Measurements from ENCODE around the gene NFIB. TPM values are rescaled to one million over a fixed set of nuclear protein-coding genes. Genes with fewer than 3 reads are reported as not detected.

The NFIB gene
- total and polyA plus RNA-seq, 2 donors = 20.8 to 217 TPM

DNA sequence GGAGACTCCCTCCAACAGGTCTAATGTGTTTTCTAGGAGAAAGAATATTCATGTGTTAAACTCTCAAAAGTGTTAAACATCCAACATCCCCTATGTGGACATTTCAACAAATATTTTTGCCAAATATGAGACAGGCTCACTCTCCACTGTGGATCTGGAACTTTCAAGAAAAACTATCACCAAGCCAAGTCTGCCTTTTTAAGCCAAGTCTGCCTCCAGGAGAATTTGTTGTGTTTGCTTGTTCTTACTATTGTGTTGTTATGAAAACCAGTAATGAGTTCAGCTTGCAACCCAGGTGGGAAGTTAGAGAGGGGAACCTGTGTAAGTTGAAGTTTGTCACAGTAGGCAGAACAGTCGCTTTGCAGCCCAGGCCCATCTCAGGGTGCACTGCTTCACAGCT, 228.1 kb downstream of the NFIB start:
- Histone ChIP-seq H3K27ac (ENCODE audit: low read depth) (no peak overlapping the region), H3K4me1 (ENCODE audit: insufficient read depth) (no peaks in the 10 kb centered on the region), H3K4me3 (ENCODE audit: low read depth, low read length) (no peak overlapping the region), H3K36me3 (ENCODE audit: insufficient read depth) (no peaks in the 10 kb centered on the region)
- 98% methylated on average over 1 of the region's 1 CpG for whole genome bisulfite sequencing
- DNase-seq (ENCODE audit: extremely low spot score) = no peak

GRCh38 chr9:14084867-14085266, 229.1 kb downstream of the NFIB start:
- 96% methylated on average over 3 of the region's 3 CpGs for WGBS
- DNase-seq (ENCODE audit: extremely low spot score) = no peak
- Histone ChIP-seq H3K4me3 (ENCODE audit: low read depth, low read length) (no peak overlapping the region), H3K27ac (ENCODE audit: low read depth) (no peak overlapping the region), H3K36me3 (ENCODE audit: insufficient read depth) (no peaks in the 10 kb centered on the region), H3K4me1 (ENCODE audit: insufficient read depth) (no peaks in the 10 kb centered on the region)

DNA sequence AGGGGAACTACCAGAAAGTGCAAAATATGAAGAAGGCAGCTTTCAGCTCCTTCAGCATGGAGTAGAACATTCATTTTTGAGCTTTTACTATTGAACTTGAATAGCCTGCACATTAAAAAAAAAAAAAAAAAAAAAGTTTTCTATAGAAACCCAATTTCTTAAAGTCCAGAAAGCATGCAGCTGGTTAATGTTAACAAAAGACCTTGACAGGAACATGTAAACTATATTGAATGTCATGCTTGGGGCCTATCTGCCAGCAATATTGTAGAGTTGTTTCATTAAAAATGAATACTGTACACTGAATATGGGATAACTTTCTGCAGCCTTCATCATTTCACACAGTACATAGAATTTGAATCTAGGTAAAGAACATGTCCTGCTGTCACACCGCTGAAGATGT, 230.6 kb downstream of the NFIB start:
- Histone ChIP-seq H3K4me3 (ENCODE audit: low read depth, low read length) (no peak overlapping the region), H3K4me1 (ENCODE audit: insufficient read depth) (no peaks in the 10 kb centered on the region), H3K36me3 (ENCODE audit: insufficient read depth) (no peaks in the 10 kb centered on the region), H3K27ac (ENCODE audit: low read depth) (no peak overlapping the region)
- DNase-seq (ENCODE audit: extremely low spot score) = no peak
- WGBS = 81% methylated on average over 1 of the region's 1 CpG

DNA sequence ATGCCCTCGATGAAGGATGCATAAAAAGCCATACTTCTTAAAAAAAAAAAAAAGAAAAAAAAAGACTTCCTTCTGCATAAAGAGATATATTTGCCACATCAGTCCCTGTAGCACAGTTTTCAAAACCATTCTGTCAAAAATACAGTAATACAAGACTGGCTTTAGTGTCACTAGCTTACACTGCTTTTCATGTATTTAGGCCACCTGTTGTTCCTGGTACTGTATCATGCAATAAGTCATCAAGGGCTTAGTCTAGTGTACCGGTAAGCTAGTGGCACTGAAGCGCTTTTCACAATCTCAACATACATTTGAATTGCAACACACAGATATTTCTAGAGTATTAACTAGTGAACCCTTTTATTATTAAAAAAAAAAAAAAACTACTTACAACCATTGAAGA, 231.2 kb downstream of the NFIB start:
- 76% methylated on average over 3 of the region's 3 CpGs for WGBS
- Histone ChIP-seq H3K27ac (ENCODE audit: low read depth) (no peak overlapping the region), H3K4me1 (ENCODE audit: insufficient read depth) (no peaks in the 10 kb centered on the region), H3K36me3 (ENCODE audit: insufficient read depth) (no peaks in the 10 kb centered on the region), H3K4me3 (ENCODE audit: low read depth, low read length) (no peak overlapping the region)
- no peak for DNase-seq (ENCODE audit: extremely low spot score)

GRCh38 chr9:14081745-14082144, 232.2 kb downstream of the NFIB start:
- Histone ChIP-seq H3K4me1 (ENCODE audit: insufficient read depth) (no peaks in the 10 kb centered on the region), H3K36me3 (ENCODE audit: insufficient read depth) (no peaks in the 10 kb centered on the region), H3K27ac (ENCODE audit: low read depth) (no peak overlapping the region), H3K4me3 (ENCODE audit: low read depth, low read length) (no peak overlapping the region)
- 66% methylated on average over 4 of the region's 4 CpGs for WGBS
- no peak for DNase-seq (ENCODE audit: extremely low spot score)

- no peaks in the 10 kb centered on the region for H3K4me1 ChIP-seq (ENCODE audit: insufficient read depth)
- no peaks in the 10 kb centered on the region for H3K36me3 ChIP-seq (ENCODE audit: insufficient read depth)
- H3K27ac ChIP-seq (ENCODE audit: low read depth) = no peak overlapping the region
- H3K4me3 ChIP-seq (ENCODE audit: low read depth, low read length) = no peak overlapping the region
- WGBS = 35% methylated on average over 6 of the region's 6 CpGs
- no peak for DNase-seq (ENCODE audit: extremely low spot score)
These were observed 232.9 kb downstream of the NFIB start for GRCh38 chr9:14080959-14081542.

GRCh38 chr9:14079440-14079839, 234.5 kb downstream of the NFIB start:
- Histone ChIP-seq H3K27ac (ENCODE audit: low read depth) (no peak overlapping the region), H3K4me1 (ENCODE audit: insufficient read depth) (no peaks in the 10 kb centered on the region), H3K4me3 (ENCODE audit: low read depth, low read length) (no peak overlapping the region), H3K36me3 (ENCODE audit: insufficient read depth) (no peaks in the 10 kb centered on the region)
- DNase-seq (ENCODE audit: extremely low spot score) = no peak
- 89% methylated on average over 4 of the region's 4 CpGs for WGBS

DNA sequence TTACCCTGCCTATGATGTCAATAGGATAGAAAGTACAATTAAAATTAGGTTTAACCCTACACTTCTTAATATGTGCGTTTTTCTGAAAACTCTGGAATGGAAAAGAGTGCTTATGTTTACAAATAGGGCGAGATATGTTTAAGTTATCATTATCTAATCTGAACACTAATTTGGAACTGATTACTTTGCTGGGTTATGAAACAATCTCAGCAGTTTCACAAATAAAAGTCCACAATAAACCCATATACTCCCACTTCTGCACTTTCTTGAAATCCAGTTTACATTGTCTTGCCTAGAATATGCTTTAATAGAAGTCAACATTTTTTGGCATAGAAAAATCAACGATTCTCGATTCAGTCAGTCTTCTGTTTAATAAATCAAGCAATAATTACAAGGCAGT, 236.3 kb downstream of the NFIB start:
- DNase-seq (ENCODE audit: extremely low spot score) = no peak
- Histone ChIP-seq H3K4me1 (ENCODE audit: insufficient read depth) (no peaks in the 10 kb centered on the region), H3K27ac (ENCODE audit: low read depth) (no peak overlapping the region), H3K4me3 (ENCODE audit: low read depth, low read length) (no peak overlapping the region), H3K36me3 (ENCODE audit: insufficient read depth) (no peaks in the 10 kb centered on the region)
- WGBS = 39% methylated on average over 4 of the region's 4 CpGs

- Histone ChIP-seq H3K36me3 (ENCODE audit: insufficient read depth) (no peaks in the 10 kb centered on the region), H3K27ac (ENCODE audit: low read depth) (no peak overlapping the region), H3K4me3 (ENCODE audit: low read depth, low read length) (no peak overlapping the region), H3K4me1 (ENCODE audit: insufficient read depth) (no peaks in the 10 kb centered on the region)
- WGBS = 92% methylated on average over 4 of the region's 4 CpGs
- DNase-seq (ENCODE audit: extremely low spot score) = no peak
These were observed 238.7 kb downstream of the NFIB start for GRCh38 chr9:14075218-14075617.

DNA sequence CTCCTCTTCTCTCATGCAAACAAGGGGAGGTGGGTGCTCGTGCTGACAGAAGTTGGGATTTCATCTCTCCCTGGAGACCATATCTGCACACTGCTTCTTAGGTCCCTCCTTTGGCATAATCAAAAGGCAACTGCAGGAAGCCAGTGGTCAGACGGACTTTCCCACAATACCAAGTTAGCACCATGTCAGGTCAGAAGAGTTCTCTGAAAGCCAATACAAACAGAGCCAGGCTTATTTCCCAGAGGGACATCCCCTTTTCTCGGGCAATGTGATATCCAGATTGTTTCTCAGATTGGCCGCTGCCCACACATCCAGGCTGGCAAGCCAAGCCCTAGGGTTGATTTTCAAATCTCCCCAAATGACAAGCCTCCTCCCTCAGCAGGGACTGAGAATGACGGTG, 241.1 kb downstream of the NFIB start:
- WGBS = 88% methylated on average over 5 of the region's 5 CpGs

DNA sequence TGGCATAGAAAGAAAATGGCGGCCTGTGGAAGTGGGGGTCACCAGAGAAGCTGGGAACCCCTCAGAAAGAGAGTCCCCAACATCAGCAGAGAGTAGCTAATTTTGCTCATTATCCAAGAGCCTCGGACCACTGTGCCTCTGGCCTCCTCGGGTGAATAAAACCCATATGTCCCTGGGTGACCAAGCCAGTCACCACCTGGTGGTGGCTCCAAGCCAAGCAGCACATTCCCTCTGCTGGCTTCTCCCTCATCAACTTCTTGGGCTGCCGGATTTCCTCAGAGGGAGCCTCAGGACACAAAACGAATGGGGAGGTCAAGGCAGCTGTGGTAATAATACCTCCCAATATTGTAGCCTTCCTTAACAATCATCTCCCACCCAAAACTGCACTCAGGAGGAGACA, 242.5 kb downstream of the NFIB start:
- H3K27ac ChIP-seq (ENCODE audit: low read depth) = no peak overlapping the region
- no peak overlapping the region for H3K4me3 ChIP-seq (ENCODE audit: low read depth, low read length)

More for the DNA sequence above, 241.1 kb downstream of the NFIB start:
- Histone ChIP-seq H3K27ac (ENCODE audit: low read depth) (no peak overlapping the region), H3K4me1 (ENCODE audit: insufficient read depth) (no peaks in the 10 kb centered on the region), H3K36me3 (ENCODE audit: insufficient read depth) (no peaks in the 10 kb centered on the region), H3K4me3 (ENCODE audit: low read depth, low read length) (no peak overlapping the region)
- no peak for DNase-seq (ENCODE audit: extremely low spot score)

DNA sequence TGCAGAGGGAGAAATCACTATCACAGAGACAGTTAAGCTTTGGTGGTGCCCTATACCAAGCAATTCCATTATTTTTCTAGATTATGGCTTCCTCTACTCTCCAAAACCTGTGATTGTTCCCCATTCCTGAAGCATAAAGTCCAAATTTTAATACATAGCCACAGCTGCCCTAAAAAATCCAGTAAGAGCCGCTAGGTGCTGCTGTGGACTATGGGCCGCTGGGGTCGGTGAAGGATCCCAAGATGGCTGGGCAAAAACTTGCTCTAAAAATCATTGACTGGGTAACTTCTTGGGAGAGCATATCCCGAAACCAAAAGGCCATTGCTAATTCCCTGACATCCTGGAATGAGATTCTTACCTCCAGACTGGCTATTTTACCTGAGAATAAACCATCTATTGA, 245.3 kb downstream of the NFIB start:
- no peak for DNase-seq (ENCODE audit: extremely low spot score)
- Histone ChIP-seq H3K36me3 (ENCODE audit: insufficient read depth) (no peaks in the 10 kb centered on the region), H3K4me1 (ENCODE audit: insufficient read depth) (no peaks in the 10 kb centered on the region), H3K4me3 (ENCODE audit: low read depth, low read length) (no peak overlapping the region), H3K27ac (ENCODE audit: low read depth) (no peak overlapping the region)
- 98% methylated on average over 4 of the region's 4 CpGs for WGBS

More for the DNA sequence above, 242.5 kb downstream of the NFIB start:
- Histone ChIP-seq H3K4me1 (ENCODE audit: insufficient read depth) (no peaks in the 10 kb centered on the region), H3K36me3 (ENCODE audit: insufficient read depth) (no peaks in the 10 kb centered on the region)
- WGBS = 94% methylated on average over 5 of the region's 5 CpGs
- DNase-seq (ENCODE audit: extremely low spot score) = no peak

- no peak for DNase-seq (ENCODE audit: extremely low spot score)
- no peaks in the 10 kb centered on the region for H3K4me1 ChIP-seq (ENCODE audit: insufficient read depth)
- no peaks in the 10 kb centered on the region for H3K36me3 ChIP-seq (ENCODE audit: insufficient read depth)
- H3K27ac ChIP-seq (ENCODE audit: low read depth) = no peak overlapping the region
- H3K4me3 ChIP-seq (ENCODE audit: low read depth, low read length) = no peak overlapping the region
- WGBS = 80% methylated on average over 4 of the region's 4 CpGs
These were observed 247.1 kb downstream of the NFIB start for GRCh38 chr9:14066831-14067230.

GRCh38 chr9:14066032-14066431, 247.9 kb downstream of the NFIB start:
- no peak overlapping the region for H3K4me3 ChIP-seq (ENCODE audit: low read depth, low read length)
- no peak for DNase-seq (ENCODE audit: extremely low spot score)
- no peaks in the 10 kb centered on the region for H3K36me3 ChIP-seq (ENCODE audit: insufficient read depth)
- no peaks in the 10 kb centered on the region for H3K4me1 ChIP-seq (ENCODE audit: insufficient read depth)
- WGBS = 95% methylated on average over 4 of the region's 4 CpGs
- no peak overlapping the region for H3K27ac ChIP-seq (ENCODE audit: low read depth)

DNA sequence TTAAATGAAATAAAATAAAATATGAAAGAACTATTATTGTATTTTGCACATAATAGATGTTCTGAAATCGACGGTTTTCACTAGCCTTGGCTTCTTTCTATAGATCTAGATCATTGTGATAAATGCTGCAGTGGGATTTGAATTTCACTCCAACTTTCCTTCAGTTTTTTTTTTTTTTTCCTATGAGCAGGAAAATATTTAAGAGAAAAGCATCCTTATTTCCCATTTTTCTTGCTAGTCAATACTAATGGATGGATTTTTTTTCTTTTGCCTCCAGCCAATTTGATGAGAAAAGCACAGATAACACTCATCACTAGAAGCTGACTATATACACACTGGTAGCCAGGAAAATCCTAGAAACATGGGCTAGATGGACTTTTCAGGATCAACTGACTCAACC, 249.0 kb downstream of the NFIB start:
- 87% methylated on average over 2 of the region's 2 CpGs for WGBS
- Histone ChIP-seq H3K36me3 (ENCODE audit: insufficient read depth) (no peaks in the 10 kb centered on the region), H3K27ac (ENCODE audit: low read depth) (no peak overlapping the region), H3K4me3 (ENCODE audit: low read depth, low read length) (no peak overlapping the region), H3K4me1 (ENCODE audit: insufficient read depth) (no peaks in the 10 kb centered on the region)
- no peak for DNase-seq (ENCODE audit: extremely low spot score)

Measured in urinary bladder (tissue), 4 donors.